CD4-positive, alpha-beta T cell treated with Interleukin-15 for 1 hour (primary cell): ENCODE measurements around the gene MGLL.

Source experiments
- DNase-seq: peaks from one replicate; pipeline ENCODE4 v3.0.0-alpha.2; 2020

The MGLL gene

DNA sequence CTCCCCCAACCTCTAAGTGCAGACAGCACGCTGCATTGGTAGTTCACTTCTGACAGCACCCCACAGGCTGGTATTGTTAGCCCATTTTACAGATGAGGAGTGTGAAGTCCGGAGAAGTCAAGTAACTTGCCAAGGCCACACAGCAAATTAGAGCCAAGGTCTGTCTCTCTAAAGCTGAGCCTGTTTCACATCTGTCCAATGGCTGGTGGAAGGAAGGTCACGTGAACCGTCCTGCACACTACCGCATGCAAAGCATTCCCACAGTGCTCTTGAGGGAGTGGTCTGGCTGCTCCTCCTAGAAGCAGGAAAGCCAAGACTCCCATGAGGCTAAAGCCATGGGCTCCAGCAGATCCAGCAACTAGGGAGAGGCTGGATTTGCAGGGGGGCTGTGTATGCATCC, 50.0 kb downstream of the MGLL start:
- no peak for DNase-seq

- DNase-seq = no peak
These were observed 50.6 kb downstream of the MGLL start for GRCh38 chr3:127771746-127772145.

- DNase-seq = peak; percentile 34
These were observed 51.5 kb downstream of the MGLL start for GRCh38 chr3:127770671-127771355.

- DNase-seq = no peak
These were observed 52.8 kb downstream of the MGLL start for GRCh38 chr3:127769284-127770081.

- no peak for DNase-seq
These were observed 53.8 kb downstream of the MGLL start for GRCh38 chr3:127768346-127769008.

- no peak for DNase-seq
These were observed 55.2 kb downstream of the MGLL start for GRCh38 chr3:127767126-127767525.

- DNase-seq = no peak
These were observed 56.6 kb downstream of the MGLL start for GRCh38 chr3:127765735-127766134.

- no peak for DNase-seq
These were observed 57.4 kb downstream of the MGLL start for GRCh38 chr3:127764841-127765362.

DNA sequence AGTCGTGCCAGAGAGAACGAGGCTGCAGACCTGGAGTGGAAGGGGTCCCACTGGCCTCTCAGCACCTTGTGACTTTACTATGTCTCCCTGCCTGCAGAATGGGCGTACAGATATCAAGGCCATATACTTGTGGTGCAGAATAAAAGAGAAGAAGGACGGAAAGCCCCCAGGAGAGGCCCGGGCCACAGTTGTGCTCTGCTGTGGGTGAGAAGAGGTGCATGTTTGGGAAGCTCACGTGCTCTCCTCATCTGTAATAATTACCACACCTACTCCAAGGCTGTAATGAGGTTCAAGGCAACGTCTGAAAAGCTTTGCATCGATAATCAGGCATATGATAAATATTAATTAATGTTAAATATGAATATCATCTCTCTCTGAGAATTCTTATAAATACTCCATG, 58.0 kb downstream of the MGLL start:
- no peak for DNase-seq

GRCh38 chr3:127763816-127764215, 58.5 kb downstream of the MGLL start:
- DNase-seq = no peak

DNA sequence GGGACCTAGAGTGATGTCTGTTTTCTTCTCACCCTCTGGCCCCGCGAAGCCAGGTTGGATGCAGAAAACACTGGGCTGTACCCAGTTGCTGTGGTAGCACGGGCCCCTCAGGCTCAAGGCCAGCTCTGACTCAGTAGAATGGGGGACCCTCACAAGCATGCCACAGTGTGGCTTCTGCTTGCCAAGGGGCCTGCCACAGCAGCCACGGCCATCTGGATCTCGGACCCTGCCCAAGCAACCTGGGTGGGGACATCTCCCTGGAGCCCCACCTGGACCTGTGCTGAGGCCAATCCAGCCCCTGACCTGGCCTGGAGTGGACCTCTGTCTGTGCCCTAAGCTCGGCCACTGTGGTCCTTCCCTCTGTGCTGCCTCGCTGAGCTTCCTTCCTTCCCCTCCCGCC, 59.0 kb downstream of the MGLL start:
- DNase-seq = no peak

DNA sequence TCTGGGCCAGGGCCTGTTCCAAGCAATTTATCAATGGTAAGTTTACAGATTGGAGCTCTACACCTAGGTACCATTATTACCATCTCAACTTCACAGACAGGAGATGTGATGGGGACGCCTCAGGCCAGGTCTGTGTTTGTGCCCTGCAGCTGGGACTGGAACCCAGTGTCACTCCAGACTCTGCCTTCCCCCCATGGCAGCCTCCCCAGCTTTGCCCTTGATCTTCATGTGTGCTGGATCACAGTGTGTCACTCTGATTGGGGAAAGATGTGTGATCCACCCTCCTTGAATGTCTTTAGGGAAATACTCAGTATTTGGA, 59.6 kb downstream of the MGLL start:
- no peak for DNase-seq

DNA sequence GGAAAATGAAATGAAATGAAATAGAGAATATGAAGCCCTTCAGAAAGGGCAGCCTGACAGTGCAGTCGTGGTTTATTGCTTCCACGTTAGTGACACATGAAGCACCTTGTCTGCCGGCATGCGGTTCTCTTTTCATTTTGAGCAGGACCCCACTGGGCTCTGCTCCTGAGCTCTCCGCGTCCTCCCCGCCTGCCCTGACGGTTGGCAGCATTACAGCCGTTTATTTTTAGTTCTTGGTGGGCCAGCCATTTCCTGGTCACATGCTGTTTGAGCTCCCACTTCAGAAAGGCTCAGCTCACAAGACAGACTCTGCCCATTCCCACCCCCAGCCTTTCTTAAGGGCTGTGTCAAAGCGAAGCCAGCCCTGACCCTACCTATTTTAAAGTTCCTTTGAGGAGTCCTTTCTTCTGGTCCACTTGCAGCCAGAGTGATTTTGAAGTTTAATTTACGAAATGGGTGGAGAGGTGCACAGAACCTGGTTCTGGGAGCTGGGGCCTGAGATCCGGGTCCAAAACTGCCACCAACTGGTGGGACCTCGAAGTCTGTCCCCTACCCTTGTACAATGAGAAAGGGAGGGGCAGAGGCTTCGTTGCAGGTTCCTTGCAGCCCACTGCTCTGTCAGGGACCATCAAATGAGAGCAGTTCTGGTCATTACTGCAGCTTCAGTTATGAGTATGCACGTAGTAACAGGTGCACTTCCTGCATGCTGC, 60.1 kb downstream of the MGLL start:
- DNase-seq = no peak

DNA sequence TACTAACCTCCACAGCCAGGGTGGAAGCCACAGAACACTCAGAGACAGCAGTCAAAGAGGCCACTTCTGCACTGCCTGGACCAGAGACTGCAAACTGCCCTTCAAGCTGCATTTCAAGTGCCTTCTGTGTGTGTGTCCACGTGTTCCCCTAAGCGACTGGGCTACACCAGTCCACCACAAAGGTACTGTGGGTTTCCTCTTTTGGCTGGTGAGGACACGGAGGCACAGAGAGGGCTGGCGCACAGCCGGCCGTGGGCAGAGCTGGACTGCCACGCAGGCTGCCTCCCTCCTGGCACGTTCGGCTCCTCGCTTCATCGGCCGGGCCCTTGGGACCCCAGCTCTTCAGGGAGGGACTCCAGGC, 60.9 kb downstream of the MGLL start:
- DNase-seq = peak; percentile 48

- DNase-seq = no peak
These were observed 61.4 kb downstream of the MGLL start for GRCh38 chr3:127760791-127761440.

GRCh38 chr3:127760361-127760760, 62.0 kb downstream of the MGLL start:
- no peak for DNase-seq

DNA sequence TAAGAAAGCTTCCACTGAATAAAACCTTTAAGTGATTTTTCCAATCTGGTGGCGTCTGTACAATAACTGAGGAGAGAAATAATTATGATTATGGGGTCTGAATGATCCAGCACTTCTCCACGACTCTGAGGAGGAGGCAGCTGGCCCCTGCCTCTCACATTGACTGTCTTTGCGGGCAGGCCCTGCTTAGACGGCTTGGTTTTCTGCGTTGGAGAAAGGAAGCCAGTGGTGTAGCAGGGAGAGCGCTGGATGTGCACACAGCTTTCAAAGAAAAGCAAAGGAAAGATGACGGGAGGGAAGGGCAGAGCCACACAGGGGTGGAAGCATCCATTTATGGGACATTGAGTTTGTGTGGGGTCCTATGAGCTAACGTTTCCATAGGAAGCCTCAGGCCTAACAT, 62.5 kb downstream of the MGLL start:
- no peak for DNase-seq

DNA sequence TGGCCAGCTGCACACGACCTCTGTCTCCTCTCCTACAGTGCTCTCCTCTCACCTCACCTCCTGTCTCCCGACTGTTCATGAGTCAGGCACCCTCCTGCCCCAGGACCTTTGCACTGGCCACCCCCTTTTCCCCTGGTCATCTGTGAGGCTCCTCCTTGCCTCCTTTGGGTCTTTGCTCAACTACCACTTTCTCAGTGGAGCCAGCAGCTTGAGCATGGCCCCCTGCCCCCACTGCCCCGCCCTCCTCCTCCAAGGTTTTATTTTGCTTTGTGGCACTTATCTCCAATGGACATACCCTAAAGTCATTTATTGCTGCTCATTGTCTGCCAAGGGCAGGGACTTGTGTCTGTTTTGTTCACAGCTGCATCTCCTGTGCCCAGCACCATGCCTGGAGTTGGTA, 64.3 kb downstream of the MGLL start:
- DNase-seq = no peak

GRCh38 chr3:127755305-127755681, 67.0 kb downstream of the MGLL start:
- no peak for DNase-seq

- DNase-seq = peak; percentile 71
These were observed 67.7 kb downstream of the MGLL start for GRCh38 chr3:127754411-127755304.

GRCh38 chr3:127753898-127754410, 68.4 kb downstream of the MGLL start:
- peak; percentile 79 for DNase-seq

DNA sequence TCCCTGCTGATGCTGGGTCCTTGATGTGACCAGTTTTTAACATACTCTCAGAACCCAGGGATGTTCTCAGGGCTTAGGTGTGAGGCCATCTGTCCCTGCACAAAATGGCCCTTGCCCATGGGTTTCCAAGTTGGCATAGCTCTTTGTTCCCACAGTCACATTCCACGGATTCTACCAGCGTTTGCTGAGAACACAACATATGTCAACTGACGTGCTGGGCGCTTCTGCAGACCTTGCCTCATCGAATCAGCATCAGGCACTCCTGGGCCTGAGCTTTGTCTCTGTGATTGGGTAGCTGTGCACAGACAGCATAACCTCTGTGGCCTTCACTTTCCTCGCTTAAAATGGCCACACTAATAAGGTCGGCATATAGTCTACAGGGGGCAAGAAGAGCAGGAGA, 69.0 kb downstream of the MGLL start:
- DNase-seq = no peak
